ENCODE measurements around the gene BICD2. TPM values are rescaled to one million over a fixed set of nuclear protein-coding genes. Genes with fewer than 3 reads are reported as not detected.

The BICD2 gene
- total RNA-seq, 4 donors from 2014 or later: 36.2 to 46.7 (median 41.6) TPM

GRCh38 chr9:92761686-92762085 is 2.9 kb downstream of the BICD2 start:
- Histone ChIP-seq H3K4me3 (no peak overlapping the region), H3K27ac (peak overlapping the region in 2 of 4 donors; percentile 7 to 39), H3K4me1 (peaks cover 0 to 56% (median 39%) of the 10 kb centered on the region in 4 donors), H3K9me3 (no peaks in the 10 kb centered on the region), H3K27me3 (no peaks in the 10 kb centered on the region), H3K36me3 (no peaks in the 10 kb centered on the region)
- TF ChIP-seq POLR2A (IDR thresholded peaks at IDR 0.05): no peak
- WGBS, 2 donors: 53 to 56% methylated on average over 6 of the region's 6 CpGs
- DNase-seq (ENCODE audit: low spot score in 2 of 2): no peak

- WGBS, 2 donors: 52 to 56% methylated on average over 3 of the region's 3 CpGs
- TF ChIP-seq CTCF (IDR thresholded peaks at IDR 0.05) (no peak), EP300 (IDR thresholded peaks at IDR 0.05) (no peak), POLR2A (IDR thresholded peaks at IDR 0.05) (no peak)
These were observed 4.1 kb downstream of the BICD2 start for GRCh38 chr9:92760494-92760893.

GRCh38 chr9:92760070-92760469 is 4.6 kb downstream of the BICD2 start:
- H3K27ac ChIP-seq: peak overlapping the region in 1 of 4 donors; percentile 22
- TF ChIP-seq POLR2A (IDR thresholded peaks at IDR 0.05) (no peak), EP300 (IDR thresholded peaks at IDR 0.05) (no peak), CTCF (IDR thresholded peaks at IDR 0.05) (no peak)
- H3K4me1 ChIP-seq: peaks cover 0 to 48% (median 35%) of the 10 kb centered on the region in 4 donors
- no peaks in the 10 kb centered on the region for H3K9me3 ChIP-seq
- H3K4me3 ChIP-seq: no peak overlapping the region
- no peaks in the 10 kb centered on the region for H3K27me3 ChIP-seq
- WGBS, 2 donors: 38 to 46% methylated on average over 1 to 7 of the region's 8 CpGs
- no peak for DNase-seq (ENCODE audit: low spot score in 2 of 2)
- H3K36me3 ChIP-seq: peaks cover 0 to 3% (median 0%) of the 10 kb centered on the region in 3 donors

More at GRCh38 chr9:92760494-92760893, 4.1 kb downstream of the BICD2 start:
- Histone ChIP-seq H3K27me3 (no peaks in the 10 kb centered on the region), H3K4me1 (peaks cover 0 to 48% (median 35%) of the 10 kb centered on the region in 4 donors), H3K4me3 (no peak overlapping the region), H3K27ac (peak overlapping the region in 1 of 4 donors; percentile 22), H3K9me3 (no peaks in the 10 kb centered on the region), H3K36me3 (peaks cover 0 to 3% (median 0%) of the 10 kb centered on the region in 3 donors)
- DNase-seq (ENCODE audit: low spot score in 2 of 2): no peak

DNA sequence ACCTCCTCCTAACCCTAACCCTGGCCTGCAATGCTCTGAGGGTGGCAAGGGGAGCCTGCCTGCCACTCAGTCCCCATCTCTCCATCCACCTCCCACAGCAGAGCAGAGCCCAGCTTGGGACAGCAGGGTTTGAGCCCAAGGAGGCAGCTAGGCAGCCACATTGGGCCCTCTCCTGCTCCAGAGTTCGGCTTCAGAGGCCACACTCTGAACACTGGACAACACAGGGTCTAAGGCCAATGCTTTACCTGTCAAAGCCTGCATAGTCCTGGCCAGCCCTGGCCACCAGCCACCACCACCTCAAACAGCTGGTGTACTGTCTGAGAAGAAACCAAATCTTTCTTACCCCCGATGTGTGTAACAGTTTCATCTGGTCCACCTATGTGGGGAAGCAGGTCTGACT is 5.2 kb downstream of the BICD2 start:
- no peak for DNase-seq (ENCODE audit: low spot score in 2 of 2)
- TF ChIP-seq CTCF (IDR thresholded peaks at IDR 0.05) (no peak), EP300 (IDR thresholded peaks at IDR 0.05) (no peak), POLR2A (IDR thresholded peaks at IDR 0.05) (no peak)
- peaks cover 0 to 3% (median 0%) of the 10 kb centered on the region in 3 donors for H3K36me3 ChIP-seq
- WGBS, 2 donors: 59 to 90% methylated on average over 2 of the region's 2 CpGs
- H3K4me3 ChIP-seq: no peak overlapping the region
- H3K27me3 ChIP-seq: no peaks in the 10 kb centered on the region
- H3K4me1 ChIP-seq: peaks cover 0 to 48% (median 35%) of the 10 kb centered on the region in 4 donors
- no peaks in the 10 kb centered on the region for H3K9me3 ChIP-seq
- H3K27ac ChIP-seq: no peak overlapping the region

GRCh38 chr9:92756792-92757191 is 7.8 kb downstream of the BICD2 start:
- Histone ChIP-seq H3K36me3 (peaks cover 0 to 3% (median 0%) of the 10 kb centered on the region in 3 donors), H3K9me3 (no peaks in the 10 kb centered on the region), H3K4me3 (no peak overlapping the region), H3K27ac (no peak overlapping the region), H3K4me1 (peaks cover 0 to 41% (median 18%) of the 10 kb centered on the region in 4 donors), H3K27me3 (no peaks in the 10 kb centered on the region)
- no peak for DNase-seq (ENCODE audit: low spot score in 2 of 2)
- WGBS, 2 donors: 80 to 82% methylated on average over 9 of the region's 9 CpGs
- TF ChIP-seq CTCF (IDR thresholded peaks at IDR 0.05): no peak
- no peak for TF ChIP-seq POLR2A (IDR thresholded peaks at IDR 0.05)
- no peak for TF ChIP-seq EP300 (IDR thresholded peaks at IDR 0.05)

Measured in tibial nerve (tissue), 4 donors.